ENCODE results near the gene MYO5A.
A peak's percentile ranks its signal among the peaks of the same experiment; 100 is the strongest.
"Not testable (repeated sequence)": the region's sequence is repeated elsewhere in the genome, so short reads cannot be mapped to it uniquely, and the experiment has no call there.

The MYO5A gene

GRCh38 chr15:52427804-52428203, 100.9 kb downstream of the MYO5A start:
- Histone ChIP-seq H3K27ac (no peak overlapping the region), H3K4me2 (0 out of 2 replicates have a peak overlapping the region, but pooled peaks have one; percentile 12), H3K4me3 (no peak overlapping the region), H3K9me3 (no peaks in the 10 kb centered on the region), H3K36me3 (peaks cover 25% of the 10 kb centered on the region), H3K9ac (no peak overlapping the region), H4K20me1 (no peaks in the 10 kb centered on the region), H3K27me3 (no peaks in the 10 kb centered on the region), H3K4me1 (peaks cover 10% of the 10 kb centered on the region; the same call in 1 of the 2 replicates)
- TF ChIP-seq Cebpa-rat (IDR thresholded peaks at IDR 0.05), result no peak

GRCh38 chr15:52424856-52425431, 103.7 kb downstream of the MYO5A start:
- no peaks in the 10 kb centered on the region for H4K20me1 ChIP-seq
- H3K4me3 ChIP-seq, result no peak overlapping the region
- H3K27ac ChIP-seq, result no peak overlapping the region
- H3K9me3 ChIP-seq, result no peaks in the 10 kb centered on the region
- H3K4me1 ChIP-seq, result peaks cover 19% of the 10 kb centered on the region
- TF ChIP-seq Cebpa-rat (IDR thresholded peaks at IDR 0.05), result no peak
- no peak overlapping the region for H3K4me2 ChIP-seq
- H3K36me3 ChIP-seq, result peaks cover 29% of the 10 kb centered on the region
- no peak overlapping the region for H3K9ac ChIP-seq
- H3K27me3 ChIP-seq, result no peaks in the 10 kb centered on the region

- Histone ChIP-seq H3K27ac (no peak overlapping the region), H3K36me3 (peaks cover 26% of the 10 kb centered on the region), H3K9ac (no peak overlapping the region), H3K4me2 (no peak overlapping the region), H3K9me3 (no peaks in the 10 kb centered on the region), H3K4me3 (no peak overlapping the region), H3K4me1 (peaks cover 19% of the 10 kb centered on the region), H4K20me1 (no peaks in the 10 kb centered on the region), H3K27me3 (no peaks in the 10 kb centered on the region)
- TF ChIP-seq Cebpa-rat (IDR thresholded peaks at IDR 0.05), result no peak
Measured at GRCh38 chr15:52423852-52424251, 104.8 kb downstream of the MYO5A start.

GRCh38 chr15:52422001-52422400, 106.7 kb downstream of the MYO5A start:
- H3K27me3 ChIP-seq, result no peaks in the 10 kb centered on the region
- no peaks in the 10 kb centered on the region for H3K9me3 ChIP-seq
- H3K9ac ChIP-seq, result no peak overlapping the region
- no peak overlapping the region for H3K4me3 ChIP-seq
- no peak for TF ChIP-seq Cebpa-rat (IDR thresholded peaks at IDR 0.05)
- H3K4me1 ChIP-seq, result peaks cover 9% of the 10 kb centered on the region
- peaks cover 19% of the 10 kb centered on the region for H3K36me3 ChIP-seq
- no peak overlapping the region for H3K27ac ChIP-seq
- no peak overlapping the region for H3K4me2 ChIP-seq
- no peaks in the 10 kb centered on the region for H4K20me1 ChIP-seq

GRCh38 chr15:52421029-52421428, 107.7 kb downstream of the MYO5A start:
- no peak for TF ChIP-seq Cebpa-rat (IDR thresholded peaks at IDR 0.05)
- Histone ChIP-seq H3K9ac (no peak overlapping the region), H3K27me3 (no peaks in the 10 kb centered on the region), H4K20me1 (no peaks in the 10 kb centered on the region), H3K4me1 (peaks cover 9% of the 10 kb centered on the region), H3K27ac (no peak overlapping the region), H3K4me3 (no peak overlapping the region), H3K36me3 (peaks cover 21% of the 10 kb centered on the region), H3K9me3 (no peaks in the 10 kb centered on the region), H3K4me2 (no peak overlapping the region)

GRCh38 chr15:52419494-52419893, 109.2 kb downstream of the MYO5A start:
- Histone ChIP-seq H3K4me1 (peaks cover 9% of the 10 kb centered on the region), H3K27me3 (no peaks in the 10 kb centered on the region), H3K36me3 (peaks cover 19% of the 10 kb centered on the region), H3K9ac (no peak overlapping the region), H3K27ac (no peak overlapping the region), H3K4me2 (no peak overlapping the region), H3K9me3 (no peaks in the 10 kb centered on the region), H4K20me1 (no peaks in the 10 kb centered on the region), H3K4me3 (no peak overlapping the region)
- TF ChIP-seq Cebpa-rat (IDR thresholded peaks at IDR 0.05), result no peak

- Histone ChIP-seq H3K27me3 (no peaks in the 10 kb centered on the region), H3K36me3 (peaks cover 18% of the 10 kb centered on the region), H3K9ac (no peak overlapping the region), H3K9me3 (no peaks in the 10 kb centered on the region), H3K4me3 (no peak overlapping the region), H4K20me1 (no peaks in the 10 kb centered on the region), H3K27ac (no peak overlapping the region), H3K4me1 (peaks cover 9% of the 10 kb centered on the region), H3K4me2 (no peak overlapping the region)
- TF ChIP-seq Cebpa-rat (IDR thresholded peaks at IDR 0.05), result no peak
Measured at GRCh38 chr15:52417957-52418356, 110.7 kb downstream of the MYO5A start.

- no peak overlapping the region for H3K27ac ChIP-seq
- H3K9me3 ChIP-seq, result no peaks in the 10 kb centered on the region
- H3K4me2 ChIP-seq, result no peak overlapping the region
- H3K4me1 ChIP-seq, result peaks cover 9% of the 10 kb centered on the region
- no peaks in the 10 kb centered on the region for H4K20me1 ChIP-seq
- H3K9ac ChIP-seq, result no peak overlapping the region
- H3K36me3 ChIP-seq, result peaks cover 14% of the 10 kb centered on the region
- no peaks in the 10 kb centered on the region for H3K27me3 ChIP-seq
- TF ChIP-seq Cebpa-rat (IDR thresholded peaks at IDR 0.05), result no peak
- no peak overlapping the region for H3K4me3 ChIP-seq
Measured at GRCh38 chr15:52417521-52417920, 111.2 kb downstream of the MYO5A start.

- H3K27ac ChIP-seq, H3K9ac ChIP-seq, H3K4me3 ChIP-seq, H3K9me3 ChIP-seq, H4K20me1 ChIP-seq, H3K4me1 ChIP-seq, H3K4me2 ChIP-seq, H3K27me3 ChIP-seq: not testable (repeated sequence)
- H3K36me3 ChIP-seq, result peaks cover 11% of the 10 kb centered on the region; the same call in 1 of the 2 replicates
Measured at GRCh38 chr15:52416566-52416965, 112.1 kb downstream of the MYO5A start.

- no peaks in the 10 kb centered on the region for H3K9me3 ChIP-seq
- H3K27me3 ChIP-seq, result no peaks in the 10 kb centered on the region
- TF ChIP-seq Cebpa-rat (IDR thresholded peaks at IDR 0.05), result no peak
- no peak overlapping the region for H3K4me3 ChIP-seq
- H3K27ac ChIP-seq, result no peak overlapping the region
- H3K36me3 ChIP-seq, result peaks cover 11% of the 10 kb centered on the region; the same call in 1 of the 2 replicates
- H3K9ac ChIP-seq, result no peak overlapping the region
- no peak overlapping the region for H3K4me2 ChIP-seq
- no peaks in the 10 kb centered on the region for H3K4me1 ChIP-seq
- no peaks in the 10 kb centered on the region for H4K20me1 ChIP-seq
Measured at GRCh38 chr15:52415628-52416027, 113.1 kb downstream of the MYO5A start.

- H3K4me1 ChIP-seq, result no peaks in the 10 kb centered on the region
- H3K9ac ChIP-seq, result no peak overlapping the region
- H3K27ac ChIP-seq, result no peak overlapping the region
- no peaks in the 10 kb centered on the region for H3K27me3 ChIP-seq
- H3K9me3 ChIP-seq, result no peaks in the 10 kb centered on the region
- H3K36me3 ChIP-seq, result peaks cover 11% of the 10 kb centered on the region; the same call in 1 of the 2 replicates
- TF ChIP-seq Cebpa-rat (IDR thresholded peaks at IDR 0.05), result no peak
- no peak overlapping the region for H3K4me3 ChIP-seq
- no peaks in the 10 kb centered on the region for H4K20me1 ChIP-seq
- no peak overlapping the region for H3K4me2 ChIP-seq
Measured at GRCh38 chr15:52414936-52415335, 113.7 kb downstream of the MYO5A start.

All from BLaER1 (cell line).